Ishikawa (cell line): ENCODE measurements around the gene ACSL3.
A peak's percentile ranks its signal among the peaks of the same experiment; 100 is the strongest.

Experiments
- CEBPB ChIP-seq: IDR thresholded peaks from 2 replicates; pipeline ENCODE4 v1.6.1; 2012
- CREB1 ChIP-seq: IDR thresholded peaks from 2 replicates; pipeline ENCODE4 v1.6.1; 2012; ENCODE audit warnings: low read depth
- EGR1 ChIP-seq: IDR thresholded peaks from 2 replicates; pipeline ENCODE4 v1.6.1; 2012
- EP300 ChIP-seq: IDR thresholded peaks from 2 replicates; pipeline ENCODE4 v1.6.1; 2012; ENCODE audit warnings: borderline replicate concordance
- FOXM1 ChIP-seq: IDR thresholded peaks from 2 replicates; pipeline ENCODE4 v1.6.1; 2012; ENCODE audit warnings: low read depth, borderline replicate concordance
- NFIC ChIP-seq: IDR thresholded peaks from 2 replicates; pipeline ENCODE4 v1.6.1; 2012
- RAD21 ChIP-seq: IDR thresholded peaks from 2 replicates; pipeline ENCODE4 v1.6.1; 2012; ENCODE audit warnings: low read depth
- TAF1 ChIP-seq: IDR thresholded peaks from 2 replicates; pipeline ENCODE4 v1.6.1; 2012; ENCODE audit warnings: low read depth, mild to moderate bottlenecking
- TCF12 ChIP-seq: IDR thresholded peaks from 2 replicates; pipeline ENCODE4 v1.6.1; 2012; ENCODE audit warnings: low read depth
- TEAD4 ChIP-seq: IDR thresholded peaks from 2 replicates; pipeline ENCODE4 v1.6.1; 2012
- YY1 ChIP-seq: IDR thresholded peaks from 2 replicates; pipeline ENCODE4 v1.6.1; 2012; ENCODE audit warnings: low read depth
- ZBTB7A ChIP-seq: IDR thresholded peaks from 2 replicates; pipeline ENCODE4 v1.6.1; 2012; ENCODE audit warnings: low read depth
- TF ChIP-seq, protein P1 (sequence below): IDR thresholded peaks from 2 replicates; pipeline ENCODE4 v1.6.1; 2012
- TF ChIP-seq, protein P2 (sequence below): IDR thresholded peaks from 2 replicates; pipeline ENCODE4 v1.6.1; 2012; ENCODE audit warnings: low read depth, mild to moderate bottlenecking
- TF ChIP-seq, protein P3 (sequence below): IDR thresholded peaks from 2 replicates; pipeline ENCODE4 v1.6.1; 2012

ACSL3 gene

DNA sequence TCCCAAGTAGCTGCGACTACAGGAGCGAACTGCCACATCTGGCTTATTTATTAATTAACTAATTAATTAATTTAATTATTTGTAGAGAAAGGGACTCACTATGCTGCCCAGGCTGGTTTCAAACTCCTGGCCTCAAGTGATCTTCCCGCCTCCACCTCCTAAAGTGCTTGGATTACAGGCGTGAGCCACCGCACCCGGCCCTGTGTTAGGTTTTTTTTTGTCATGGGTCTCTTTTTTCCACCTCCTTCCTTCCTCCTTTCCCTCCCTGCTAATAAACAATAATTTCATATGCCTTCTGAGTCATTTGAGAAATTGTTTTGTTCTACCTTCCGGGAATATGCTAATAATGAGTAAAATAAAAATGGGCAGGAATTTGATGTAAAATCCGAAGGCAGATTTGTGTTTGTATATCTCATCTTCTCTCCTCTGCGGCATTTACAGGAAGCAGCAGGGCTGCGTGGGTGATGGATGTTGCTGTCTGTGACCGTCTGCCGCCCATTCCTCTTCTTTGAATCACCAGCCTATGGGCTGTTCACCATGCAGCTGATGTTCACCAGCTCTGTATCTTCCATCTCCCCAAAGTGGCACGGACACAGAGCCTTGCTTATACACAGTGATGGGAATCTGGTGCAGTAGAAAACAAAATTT is 89.9 kb downstream of the ACSL3 start:
- TF ChIP-seq, protein P1, sequence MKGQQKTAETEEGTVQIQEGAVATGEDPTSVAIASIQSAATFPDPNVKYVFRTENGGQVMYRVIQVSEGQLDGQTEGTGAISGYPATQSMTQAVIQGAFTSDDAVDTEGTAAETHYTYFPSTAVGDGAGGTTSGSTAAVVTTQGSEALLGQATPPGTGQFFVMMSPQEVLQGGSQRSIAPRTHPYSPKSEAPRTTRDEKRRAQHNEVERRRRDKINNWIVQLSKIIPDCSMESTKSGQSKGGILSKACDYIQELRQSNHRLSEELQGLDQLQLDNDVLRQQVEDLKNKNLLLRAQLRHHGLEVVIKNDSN = no peak
- no peak for TF ChIP-seq YY1
- no peak for TF ChIP-seq EGR1

DNA sequence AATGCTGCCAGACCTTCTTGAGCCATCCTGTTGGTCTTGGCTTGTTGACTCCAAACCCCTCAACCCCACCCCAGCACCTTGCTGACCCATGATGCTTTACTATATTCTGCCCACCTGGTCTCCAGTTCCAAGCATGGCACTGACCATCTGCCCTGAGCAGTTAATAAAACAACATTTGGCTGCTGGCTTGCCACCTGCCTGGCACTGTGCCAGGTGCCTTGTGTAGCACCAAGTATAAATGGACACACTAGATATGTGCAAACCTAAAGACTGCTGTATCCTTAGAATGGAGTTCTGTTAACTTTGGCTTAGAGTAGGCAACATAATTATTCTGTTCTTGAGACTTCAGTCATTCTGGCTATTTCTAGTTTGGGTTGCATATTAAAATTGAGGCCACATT is 91.4 kb downstream of the ACSL3 start:
- TF ChIP-seq CEBPB (no peak), NFIC (peak; percentile 81), CREB1 (no peak), TAF1 (no peak)
- TF ChIP-seq, protein P2, sequence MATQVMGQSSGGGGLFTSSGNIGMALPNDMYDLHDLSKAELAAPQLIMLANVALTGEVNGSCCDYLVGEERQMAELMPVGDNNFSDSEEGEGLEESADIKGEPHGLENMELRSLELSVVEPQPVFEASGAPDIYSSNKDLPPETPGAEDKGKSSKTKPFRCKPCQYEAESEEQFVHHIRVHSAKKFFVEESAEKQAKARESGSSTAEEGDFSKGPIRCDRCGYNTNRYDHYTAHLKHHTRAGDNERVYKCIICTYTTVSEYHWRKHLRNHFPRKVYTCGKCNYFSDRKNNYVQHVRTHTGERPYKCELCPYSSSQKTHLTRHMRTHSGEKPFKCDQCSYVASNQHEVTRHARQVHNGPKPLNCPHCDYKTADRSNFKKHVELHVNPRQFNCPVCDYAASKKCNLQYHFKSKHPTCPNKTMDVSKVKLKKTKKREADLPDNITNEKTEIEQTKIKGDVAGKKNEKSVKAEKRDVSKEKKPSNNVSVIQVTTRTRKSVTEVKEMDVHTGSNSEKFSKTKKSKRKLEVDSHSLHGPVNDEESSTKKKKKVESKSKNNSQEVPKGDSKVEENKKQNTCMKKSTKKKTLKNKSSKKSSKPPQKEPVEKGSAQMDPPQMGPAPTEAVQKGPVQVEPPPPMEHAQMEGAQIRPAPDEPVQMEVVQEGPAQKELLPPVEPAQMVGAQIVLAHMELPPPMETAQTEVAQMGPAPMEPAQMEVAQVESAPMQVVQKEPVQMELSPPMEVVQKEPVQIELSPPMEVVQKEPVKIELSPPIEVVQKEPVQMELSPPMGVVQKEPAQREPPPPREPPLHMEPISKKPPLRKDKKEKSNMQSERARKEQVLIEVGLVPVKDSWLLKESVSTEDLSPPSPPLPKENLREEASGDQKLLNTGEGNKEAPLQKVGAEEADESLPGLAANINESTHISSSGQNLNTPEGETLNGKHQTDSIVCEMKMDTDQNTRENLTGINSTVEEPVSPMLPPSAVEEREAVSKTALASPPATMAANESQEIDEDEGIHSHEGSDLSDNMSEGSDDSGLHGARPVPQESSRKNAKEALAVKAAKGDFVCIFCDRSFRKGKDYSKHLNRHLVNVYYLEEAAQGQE = no peak

DNA sequence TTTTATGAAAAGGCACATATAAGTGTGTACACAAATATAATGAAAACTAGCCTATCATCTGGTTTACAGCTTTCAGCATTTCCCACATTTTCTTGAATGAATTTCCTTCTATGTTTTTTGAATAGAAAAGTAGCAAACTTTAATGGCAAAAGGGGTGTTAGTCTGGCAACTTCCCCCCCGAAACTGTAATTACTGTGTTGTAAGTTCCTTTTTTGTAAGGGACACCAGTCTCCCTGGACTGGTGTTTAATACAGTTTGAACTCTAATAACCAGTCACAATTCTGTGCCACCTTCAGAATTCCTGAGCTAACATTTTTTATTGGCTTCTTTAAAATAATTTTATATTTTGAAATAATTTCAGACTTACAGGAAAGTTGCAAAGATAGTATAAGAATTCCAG is 94.2 kb downstream of the ACSL3 start:
- TF ChIP-seq RAD21 (no peak), CREB1 (no peak), EGR1 (no peak), TEAD4 (no peak), TCF12 (no peak), CEBPB (no peak), FOXM1 (no peak), TAF1 (no peak), ZBTB7A (no peak), YY1 (no peak), NFIC (no peak), EP300 (no peak)
- TF ChIP-seq, protein P1 = no peak
- TF ChIP-seq, protein P3, sequence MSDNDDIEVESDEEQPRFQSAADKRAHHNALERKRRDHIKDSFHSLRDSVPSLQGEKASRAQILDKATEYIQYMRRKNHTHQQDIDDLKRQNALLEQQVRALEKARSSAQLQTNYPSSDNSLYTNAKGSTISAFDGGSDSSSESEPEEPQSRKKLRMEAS = no peak
- TF ChIP-seq, protein P2 = no peak

DNA sequence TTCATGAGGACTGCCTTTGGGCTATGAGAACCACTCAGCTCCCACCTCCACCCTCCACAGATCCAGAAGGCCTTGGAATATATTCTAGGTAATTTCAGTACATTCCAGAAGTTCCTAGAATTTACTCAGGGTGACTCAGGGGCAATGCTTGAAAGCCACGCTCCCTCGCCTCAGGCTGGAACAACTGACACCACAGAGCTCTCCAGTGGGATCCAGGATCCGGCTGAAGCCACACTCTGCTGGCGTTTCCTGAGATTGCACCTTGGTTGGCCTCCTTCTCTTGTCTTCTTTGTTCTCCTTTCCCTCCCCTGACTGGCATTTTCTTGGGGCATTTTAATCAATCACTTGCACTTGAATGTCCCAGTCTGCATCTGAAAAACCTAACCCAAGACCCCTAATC is 98.5 kb downstream of the ACSL3 start:
- TF ChIP-seq RAD21 (peak; percentile 42; the same call in 1 of the 2 replicates), TEAD4 (peak; percentile 84), TCF12 (no peak), EP300 (no peak), ZBTB7A (no peak)
- TF ChIP-seq, protein P3 = 0 out of 2 replicates have a peak, but pooled peaks have one; percentile 33

DNA sequence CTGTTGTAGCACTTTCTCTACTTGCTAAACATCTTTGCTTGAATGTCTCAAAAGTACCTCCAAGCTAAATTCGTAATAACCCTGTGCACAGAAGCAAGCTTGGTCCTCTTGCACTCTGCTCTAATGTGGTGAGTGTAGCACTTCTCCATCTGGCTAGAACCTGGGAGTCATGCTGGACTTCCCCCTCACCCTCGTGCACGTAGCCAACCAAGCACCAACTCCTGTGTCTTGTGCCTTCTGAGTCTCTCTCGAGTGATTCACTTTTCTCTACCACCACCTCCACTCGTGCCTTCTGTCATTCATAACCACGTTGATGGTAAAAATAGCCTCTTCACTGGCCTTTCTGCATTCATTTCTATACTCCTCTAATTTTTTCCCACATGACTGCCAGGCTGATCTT is 99.3 kb downstream of the ACSL3 start:
- TF ChIP-seq NFIC (no peak), TCF12 (no peak), TAF1 (no peak), RAD21 (no peak), ZBTB7A (no peak), TEAD4 (no peak), CEBPB (no peak)
- TF ChIP-seq, protein P3 = no peak
- TF ChIP-seq, protein P2 = no peak
